Measurements from ENCODE around the gene TSPYL2. TPM values are rescaled to one million over a fixed set of nuclear protein-coding genes. Genes with fewer than 3 reads are reported as not detected.

TSPYL2 gene
- total RNA-seq, 2 experiments from 2014 or later: 73.2 to 76.4 TPM

GRCh38 chrX:53115550-53115874, 33.3 kb downstream of the TSPYL2 start:
- no peak overlapping the region for H3K4me3 Mint-ChIP-seq
- ATAC-seq (ENCODE audit: low read depth) (no peak), DNase-seq (no peak)
- POLR2A ChIA-PET: no interaction called here
- H3K9me3 Mint-ChIP-seq: no peaks in the 10 kb centered on the region
- H3K36me3 Mint-ChIP-seq: peaks cover 8% of the 10 kb centered on the region
- H3K27me3 Mint-ChIP-seq: no peaks in the 10 kb centered on the region
- H3K4me1 Mint-ChIP-seq: peaks cover 6% of the 10 kb centered on the region
- no peak overlapping the region for H3K27ac Mint-ChIP-seq

- ATAC-seq (ENCODE audit: low read depth): no peak
- Mint-ChIP-seq H3K36me3 (peaks cover 8% of the 10 kb centered on the region), H3K4me3 (no peak overlapping the region), H3K9me3 (no peaks in the 10 kb centered on the region), H3K27ac (peak overlapping the region; percentile 23), H3K27me3 (no peaks in the 10 kb centered on the region), H3K4me1 (peaks cover 6% of the 10 kb centered on the region)
- POLR2A ChIA-PET: no interaction called here
- no peak for DNase-seq
Measured at GRCh38 chrX:53116101-53116500, 33.9 kb downstream of the TSPYL2 start.

DNA sequence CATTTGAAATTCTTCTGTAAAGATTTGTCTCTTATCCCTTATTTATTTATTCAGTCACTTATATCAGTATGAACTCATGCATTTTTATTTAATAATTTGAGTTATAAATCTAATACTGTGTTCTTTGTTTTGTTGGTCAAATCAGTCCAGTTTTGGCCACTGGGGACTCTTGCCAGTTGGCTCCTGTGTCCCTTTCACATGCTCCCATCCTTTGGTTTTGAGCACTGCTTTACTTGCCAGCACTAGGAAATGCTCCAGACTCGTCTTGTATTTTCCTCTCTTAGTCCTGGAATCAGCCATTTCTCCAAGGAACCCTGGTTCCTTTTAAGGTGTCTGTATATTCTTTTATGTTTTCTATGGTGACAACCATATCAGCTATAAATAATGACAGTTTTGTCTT, 39.8 kb downstream of the TSPYL2 start:
- ATAC-seq (ENCODE audit: low read depth) (no peak), DNase-seq (no peak)
- Mint-ChIP-seq H3K36me3 (peaks cover 11% of the 10 kb centered on the region), H3K27me3 (no peaks in the 10 kb centered on the region), H3K27ac (no peak overlapping the region), H3K4me1 (peaks cover 2% of the 10 kb centered on the region), H3K4me3 (no peak overlapping the region), H3K9me3 (peaks cover 3% of the 10 kb centered on the region)
- POLR2A ChIA-PET: no interaction called here

DNA sequence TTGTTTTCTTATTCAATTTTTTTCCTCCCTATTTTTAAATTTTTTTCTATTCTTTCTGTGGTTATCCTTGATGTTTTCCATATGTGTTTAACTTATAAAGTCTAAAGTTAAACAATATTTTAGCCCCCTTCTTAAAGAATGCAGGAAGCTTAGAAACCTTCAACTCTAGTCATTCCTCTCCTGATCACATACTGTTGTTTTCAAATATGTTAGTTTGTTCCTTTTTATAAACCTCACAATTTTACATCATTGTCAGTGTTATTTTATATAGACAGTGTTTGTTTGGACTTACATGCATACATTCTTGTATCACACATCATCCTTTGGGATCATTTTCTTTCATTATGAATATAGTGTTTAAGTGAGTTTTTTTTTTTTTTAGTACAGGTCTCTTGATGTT, 43.3 kb downstream of the TSPYL2 start:
- peaks cover 2% of the 10 kb centered on the region for H3K4me1 Mint-ChIP-seq
- POLR2A ChIA-PET: no interaction called here

DNA sequence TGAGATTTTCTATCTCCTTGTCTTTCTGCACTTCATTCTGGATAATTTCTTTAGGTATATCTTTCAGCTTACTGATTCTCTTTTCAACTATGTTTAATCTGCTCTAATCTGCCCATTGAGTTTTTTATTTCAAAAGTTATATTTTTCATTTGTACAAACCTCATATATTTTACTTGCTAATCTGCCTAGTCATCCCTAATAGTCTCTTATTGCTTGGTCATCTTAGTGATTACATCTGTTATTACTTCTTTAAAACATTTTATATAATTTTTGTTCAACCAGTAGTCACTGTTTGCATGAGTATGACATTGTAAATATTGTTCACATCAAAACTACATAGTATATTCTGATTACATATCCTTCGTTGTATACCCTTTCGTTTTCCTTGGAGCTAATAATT, 44.2 kb downstream of the TSPYL2 start:
- H3K27me3 Mint-ChIP-seq: no peaks in the 10 kb centered on the region
- DNase-seq: no peak
- peaks cover 3% of the 10 kb centered on the region for H3K9me3 Mint-ChIP-seq
- no peak overlapping the region for H3K4me3 Mint-ChIP-seq
- no peak overlapping the region for H3K27ac Mint-ChIP-seq
- H3K4me1 Mint-ChIP-seq: peaks cover 4% of the 10 kb centered on the region
- ATAC-seq (ENCODE audit: low read depth): no peak
- POLR2A ChIA-PET: no interaction called here
- peaks cover 9% of the 10 kb centered on the region for H3K36me3 Mint-ChIP-seq

More for the DNA sequence above, 43.3 kb downstream of the TSPYL2 start:
- DNase-seq (no peak), ATAC-seq (ENCODE audit: low read depth) (no peak)
- peaks cover 3% of the 10 kb centered on the region for H3K9me3 Mint-ChIP-seq
- no peak overlapping the region for H3K4me3 Mint-ChIP-seq
- H3K36me3 Mint-ChIP-seq: peaks cover 9% of the 10 kb centered on the region
- H3K27me3 Mint-ChIP-seq: no peaks in the 10 kb centered on the region
- no peak overlapping the region for H3K27ac Mint-ChIP-seq

DNA sequence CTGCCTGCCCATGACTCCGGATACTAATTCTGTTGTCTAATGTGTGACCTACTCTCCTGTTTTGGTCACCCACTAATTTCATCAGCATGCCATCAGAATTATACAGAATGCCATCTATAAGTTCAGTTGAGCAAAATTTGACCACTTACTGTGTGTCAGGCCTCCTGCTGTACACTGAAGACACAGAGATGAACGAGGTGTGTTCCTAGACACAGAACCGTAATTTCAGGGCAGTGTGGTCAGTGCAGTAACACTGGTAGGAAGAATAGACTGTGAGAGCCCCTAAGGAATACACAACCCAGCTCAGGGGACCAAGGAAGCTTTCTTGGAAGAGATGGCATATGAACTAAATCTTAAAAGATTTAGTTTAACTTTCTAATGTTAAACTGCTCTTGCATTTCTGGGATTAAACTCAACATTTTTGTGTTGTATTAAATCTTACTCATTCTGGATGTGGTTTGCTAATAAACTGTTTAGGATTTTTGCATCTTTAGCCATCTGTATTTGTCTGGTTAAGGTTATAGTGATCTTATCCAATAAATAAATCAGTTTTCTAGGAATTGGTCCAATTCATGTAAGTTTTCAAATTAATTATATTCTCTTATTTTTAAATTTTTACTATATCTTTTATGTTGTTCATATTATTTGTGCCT, 46.1 kb downstream of the TSPYL2 start:
- Mint-ChIP-seq H3K4me1 (peaks cover 4% of the 10 kb centered on the region), H3K9me3 (peaks cover 3% of the 10 kb centered on the region), H3K27ac (no peak overlapping the region), H3K4me3 (no peak overlapping the region), H3K36me3 (peaks cover 12% of the 10 kb centered on the region), H3K27me3 (no peaks in the 10 kb centered on the region)
- POLR2A ChIA-PET: no interaction called here
- ATAC-seq (ENCODE audit: low read depth) (no peak), DNase-seq (no peak)

DNA sequence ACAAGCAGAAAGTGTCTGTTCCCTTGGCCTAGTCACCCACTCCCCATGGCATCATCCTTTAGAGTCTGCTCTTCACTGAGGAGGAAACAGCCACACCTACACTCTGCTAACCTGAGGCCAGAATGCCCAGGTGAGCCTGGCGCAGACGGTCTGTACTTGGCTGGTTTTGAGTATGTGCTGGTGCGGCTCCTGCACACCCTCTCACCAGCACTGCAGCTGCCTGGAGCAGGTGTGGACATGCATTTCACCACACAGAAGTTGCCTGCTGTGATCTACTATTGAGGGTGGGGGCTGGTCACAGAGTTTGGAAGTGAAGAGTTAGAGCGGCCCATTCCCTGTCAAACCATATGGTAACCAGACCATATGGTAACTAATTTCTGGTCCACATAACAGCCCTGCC, 51.2 kb downstream of the TSPYL2 start:
- Mint-ChIP-seq H3K4me1 (peaks cover 2% of the 10 kb centered on the region), H3K27ac (no peak overlapping the region), H3K4me3 (no peak overlapping the region), H3K36me3 (peaks cover 5% of the 10 kb centered on the region), H3K27me3 (no peaks in the 10 kb centered on the region), H3K9me3 (no peaks in the 10 kb centered on the region)
- POLR2A ChIA-PET: no interaction called here
- no peak for DNase-seq
- no peak for ATAC-seq (ENCODE audit: low read depth)

- Mint-ChIP-seq H3K4me1 (peaks cover 4% of the 10 kb centered on the region), H3K4me3 (no peak overlapping the region), H3K9me3 (no peaks in the 10 kb centered on the region), H3K27me3 (no peaks in the 10 kb centered on the region), H3K27ac (no peak overlapping the region), H3K36me3 (peaks cover 5% of the 10 kb centered on the region)
- POLR2A ChIA-PET: no interaction called here
- DNase-seq: no peak
- ATAC-seq (ENCODE audit: low read depth): no peak
Measured at GRCh38 chrX:53135581-53135980, 53.4 kb downstream of the TSPYL2 start.

Other genes starting within 250 kb of the TSPYL2 start
- not detected for gene XAGE3, start 214.3 kb upstream of the TSPYL2 start, total RNA-seq
- gene FAM156B, start 185.0 kb upstream of the TSPYL2 start, total RNA-seq: 10 to 100 TPM; 15.6 to 16.6 TPM
- 10 to 100 TPM; 19.3 to 23.3 TPM for gene FAM156A, start 123.8 kb upstream of the TSPYL2 start, total RNA-seq
- gene GPR173, start 33.6 kb upstream of the TSPYL2 start, total RNA-seq: under 1 TPM; 0.08 to 0.14 TPM
- 10 to 100 TPM; 14.2 to 16.1 TPM for gene KANTR, start 11.8 kb downstream of the TSPYL2 start, total RNA-seq
- 100 to 1,000 TPM in 1 of 2 experiments, 10 to 100 TPM in 1; 97.8 to 108 TPM for gene KDM5C, start 142.8 kb downstream of the TSPYL2 start, total RNA-seq
- gene IQSEC2, start 199.2 kb downstream of the TSPYL2 start, total RNA-seq: under 1 TPM; 0.82 to 0.83 TPM

Data from activated naive CD8-positive, alpha-beta T cell treated with anti-CD3 and anti-CD28 coated beads, Interleukin-2, amount 10 ng/mL, durations not matched to agents 7 days and 5 days (primary cell).